ENCODE results near the gene TOR1AIP1.

- TF ChIP-seq POLR2A (IDR thresholded peaks at IDR 0.05; ENCODE audit: low read depth, low read length) (no peak), CTCF (conservative IDR thresholded peaks at IDR 0.05; ENCODE audit: low read depth, low read length) (no peak)
Observed at GRCh38 chr1:179923029-179923428, 40.9 kb downstream of the TOR1AIP1 start.

All from IMR-90 (cell line).